ENCODE results near the gene INPPL1. TPM values are rescaled to one million over a fixed set of nuclear protein-coding genes. Genes with fewer than 3 reads are reported as not detected.

Gene INPPL1
- total and polyA plus RNA-seq, 10 of the 15 experiments (the other 5 are each of a cell fraction or from before 2014, with no cell fraction given), result 0.47 to 116 (median 43.4) TPM

DNA sequence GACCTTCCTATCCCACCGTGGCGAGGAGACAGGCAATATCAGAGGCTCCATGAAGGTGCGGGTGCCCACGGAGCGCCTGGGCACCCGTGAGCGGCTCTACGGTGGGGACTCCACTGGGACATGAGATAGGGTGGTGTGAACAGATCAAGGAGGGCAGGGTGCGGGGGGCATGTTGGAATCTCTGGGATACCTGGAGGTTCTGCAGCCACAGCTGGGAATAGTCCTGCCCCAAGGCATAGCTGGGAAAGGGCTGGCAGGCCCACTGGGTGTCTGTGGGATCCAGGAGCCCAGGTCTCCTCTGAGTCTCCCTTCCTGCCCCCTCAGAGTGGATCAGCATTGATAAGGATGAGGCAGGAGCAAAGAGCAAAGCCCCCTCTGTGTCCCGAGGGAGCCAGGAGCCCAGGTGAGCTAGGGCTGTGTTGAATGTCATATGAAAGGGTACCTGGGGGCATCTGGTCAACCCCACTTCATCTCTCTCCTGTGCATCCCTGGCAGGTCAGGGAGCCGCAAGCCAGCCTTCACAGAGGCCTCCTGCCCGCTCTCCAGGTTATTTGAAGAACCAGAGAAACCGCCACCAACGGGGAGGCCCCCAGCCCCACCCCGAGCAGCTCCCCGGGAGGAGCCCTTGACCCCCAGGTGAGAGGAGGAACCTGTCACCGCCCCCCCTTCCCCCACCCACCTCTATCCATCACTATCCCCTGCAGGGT, 10.9 kb downstream of the INPPL1 start:
- H3K27ac ChIP-seq (ENCODE audit: control insufficient read depth, insufficient read depth), result no peak overlapping the region
- H2AFZ ChIP-seq (ENCODE audit: control insufficient read depth, low read depth, low read length), result no peak overlapping the region
- no peaks in the 10 kb centered on the region; the same call in 1 of the 2 replicates for H4K20me1 ChIP-seq (ENCODE audit: control insufficient read depth, insufficient read depth)
- POLR2A ChIA-PET, result interaction anchor here (0.6 to 1.1 kb wide), 2 partner anchors 12 to 120 kb away, joined by 3 to 4 read pairs; no protein-coding TSS in a partner anchor
- BruUV-seq (replicated peaks), result no TSS peak
- WGBS (ENCODE audit: insufficient coverage, insufficient replicate concordance, low lambda C conversion rate, missing lambda C conversion rate), result 95% methylated on average over 16 of the region's 17 CpGs
- RAD21 ChIA-PET (ENCODE audit: unreplicated experiment), result interaction anchor here (0.9 to 2.0 kb wide), 4 partner anchors 12 to 206 kb away, joined by 3 to 6 read pairs (median 3); no protein-coding TSS in a partner anchor
- in situ Hi-C loops (cut with MboI), result no loop called here
- H3K9me3 ChIP-seq (replicated peaks; ENCODE audit: control insufficient read depth, insufficient read depth, low read length), result no peaks in the 10 kb centered on the region
- H3K36me3 ChIP-seq (ENCODE audit: control insufficient read depth in 2 of 2, insufficient read depth in 2 of 2, low read length in 1 of 2), result peaks cover 13 to 21% of the 10 kb centered on the region in 2 experiments; a peak in 3 of 4 replicates
- no peak for FAIRE-seq
- CTCF ChIA-PET, result interaction anchor here (0.8 to 1.9 kb wide), 4 partner anchors 12 to 199 kb away, joined by 3 to 6 read pairs (median 4); partner anchors contain the start of gene CLPB
- no peak overlapping the region for H3K4me3 ChIP-seq
- no peak for DNase-seq (ENCODE audit: low read depth, low spot score)
- H3K4me2 ChIP-seq (ENCODE audit: control insufficient read depth, insufficient read depth), result no peak overlapping the region
- H3K9ac ChIP-seq (ENCODE audit: control insufficient read depth, insufficient read depth, low read length), result no peak overlapping the region
- SMC1A ChIA-PET (ENCODE audit: uncharacterized antibody, unreplicated experiment), result interaction anchor here (0.9 to 1.6 kb wide), 3 partner anchors 10 to 199 kb away, joined by 5 to 6 read pairs (median 6); partner anchors contain the start of genes CLPB and INPPL1
- H3K4me1 ChIP-seq (ENCODE audit: control insufficient read depth, insufficient read depth, low read length), result peaks cover 4% of the 10 kb centered on the region
- ATAC-seq, result no peak
- H3K79me2 ChIP-seq (ENCODE audit: control insufficient read depth, insufficient read depth, low read length), result no peaks in the 10 kb centered on the region
- TF ChIP-seq KDM1A (IDR thresholded peaks at IDR 0.05; ENCODE audit: borderline replicate concordance), result no peak
- TF ChIP-seq, protein P1, sequence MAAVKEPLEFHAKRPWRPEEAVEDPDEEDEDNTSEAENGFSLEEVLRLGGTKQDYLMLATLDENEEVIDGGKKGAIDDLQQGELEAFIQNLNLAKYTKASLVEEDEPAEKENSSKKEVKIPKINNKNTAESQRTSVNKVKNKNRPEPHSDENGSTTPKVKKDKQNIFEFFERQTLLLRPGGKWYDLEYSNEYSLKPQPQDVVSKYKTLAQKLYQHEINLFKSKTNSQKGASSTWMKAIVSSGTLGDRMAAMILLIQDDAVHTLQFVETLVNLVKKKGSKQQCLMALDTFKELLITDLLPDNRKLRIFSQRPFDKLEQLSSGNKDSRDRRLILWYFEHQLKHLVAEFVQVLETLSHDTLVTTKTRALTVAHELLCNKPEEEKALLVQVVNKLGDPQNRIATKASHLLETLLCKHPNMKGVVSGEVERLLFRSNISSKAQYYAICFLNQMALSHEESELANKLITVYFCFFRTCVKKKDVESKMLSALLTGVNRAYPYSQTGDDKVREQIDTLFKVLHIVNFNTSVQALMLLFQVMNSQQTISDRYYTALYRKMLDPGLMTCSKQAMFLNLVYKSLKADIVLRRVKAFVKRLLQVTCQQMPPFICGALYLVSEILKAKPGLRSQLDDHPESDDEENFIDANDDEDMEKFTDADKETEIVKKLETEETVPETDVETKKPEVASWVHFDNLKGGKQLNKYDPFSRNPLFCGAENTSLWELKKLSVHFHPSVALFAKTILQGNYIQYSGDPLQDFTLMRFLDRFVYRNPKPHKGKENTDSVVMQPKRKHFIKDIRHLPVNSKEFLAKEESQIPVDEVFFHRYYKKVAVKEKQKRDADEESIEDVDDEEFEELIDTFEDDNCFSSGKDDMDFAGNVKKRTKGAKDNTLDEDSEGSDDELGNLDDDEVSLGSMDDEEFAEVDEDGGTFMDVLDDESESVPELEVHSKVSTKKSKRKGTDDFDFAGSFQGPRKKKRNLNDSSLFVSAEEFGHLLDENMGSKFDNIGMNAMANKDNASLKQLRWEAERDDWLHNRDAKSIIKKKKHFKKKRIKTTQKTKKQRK (IDR thresholded peaks at IDR 0.05; ENCODE audit: low read depth, low read length), result no peak
- peak; percentile 20; the same call in 1 of the 2 replicates for TF ChIP-seq POLR2A (IDR thresholded peaks at IDR 0.05; ENCODE audit: low read depth, low read length)
- H3K27me3 ChIP-seq (replicated peaks in 1 of 2; ENCODE audit: control insufficient read depth in 2 of 2, insufficient read depth in 2 of 2, low read length in 1 of 2), result peaks cover 2 to 7% of the 10 kb centered on the region in 2 experiments; a peak in 3 of 4 replicates
- intact Hi-C loops (cut with micrococcal nuclease; ENCODE audit: unreplicated experiment), result loop anchor here (5.0 kb wide), 1 partner anchor 177 kb away; no protein-coding TSS in a partner anchor
